Body of pancreas (tissue), 4 donors: ENCODE results near the gene KCNAB1. TPM values are rescaled to one million over a fixed set of nuclear protein-coding genes. Genes with fewer than 3 reads are reported as not detected.
"Not testable (repeated sequence)": the region's sequence is repeated elsewhere in the genome, so short reads cannot be mapped to it uniquely, and the experiment has no call there.

Experiments
- ATAC-seq: fragments of 150-250 bp; one replicate; pipeline ENCODE4 v1.9.1; 2016
- DNase-seq, 4 donors: peaks; one replicate each; pipeline ENCODE4 v3.0.0-alpha.2; 2019
- H3K27ac ChIP-seq, 4 donors: fragments of 200-600 bp; sonication (generic); 1 replicate in 3 of 4; 2 replicates in 1 of 4; pipeline versions ENCODE4 v1.5.1 to v1.6.1; 2016 to 2019; ENCODE audit warnings: mild to moderate bottlenecking in 1 of 4, mixed read lengths in 1 of 4, moderate library complexity in 1 of 4
- H3K27me3 ChIP-seq, 2 donors: fragments of 200-600 bp; sonication (generic); one replicate each; pipeline ENCODE4 v1.6.0; 2016; ENCODE audit warnings: mild to moderate bottlenecking in 1 of 2
- H3K36me3 ChIP-seq, 2 donors: fragments of 200-600 bp; sonication (generic); replicated peaks in 1 of 2; 2 replicates each; pipeline ENCODE4 v1.5.1; 2016; ENCODE audit warnings: low read depth in 2 of 2; ENCODE audit not compliant: insufficient read depth in 1 of 2
- H3K4me1 ChIP-seq: fragments of 200-600 bp; sonication (generic); one replicate; pipeline ENCODE4 v1.6.0; 2016
- H3K4me3 ChIP-seq, 2 donors: fragments of 200-600 bp; sonication (generic); 1 replicate in 1 of 2; 2 replicates in 1 of 2; pipeline ENCODE4 v1.5.1; 2016 to 2019
- H3K9me3 ChIP-seq, 3 donors: fragments of 200-600 bp; sonication (generic); 1 replicate in 2 of 3; 2 replicates in 1 of 3; pipeline ENCODE4 v1.5.1; 2016
- CTCF ChIP-seq, 7 experiments: fragments of 450-650 bp in 4 of 7; fragments of 200-600 bp in 3 of 7; sonication (generic) in 3 of 7; IDR thresholded peaks; one replicate each; pipeline ENCODE4 v1.5.1; 2016 to 2019; ENCODE audit warnings: antibody characterized with exemption in 7 of 7
- POLR2A ChIP-seq, 3 donors: fragments of 450-650 bp; IDR thresholded peaks; one replicate each; pipeline ENCODE4 v1.6.1; 2016; ENCODE audit warnings: antibody characterized with exemption in 3 of 3, mild to moderate bottlenecking in 2 of 3
- WGBS, 2 donors: methylation state at CpG; one replicate each; pipeline ENCODE4 v1.1.5; 2017; 5-methylcytosine and 5-hydroxymethylcytosine counted together
- intact Hi-C: fragments of 100-400 bp; cut with DNase I; formaldehyde crosslinking; loops from one replicate; pipeline ENCODE4 v1.15.1; 2023
- total RNA-seq, 2 donors: library from RNA; depleted of rRNA; stranded (reverse); fragments of >200 nt; gene quantifications; one replicate each; pipeline ENCODE4 v1.1.0, GENCODE V29; 2016

Gene KCNAB1
- total RNA-seq, 2 donors from 2014 or later: 5.2 to 5.3 TPM

- Histone ChIP-seq H3K27me3 (no peaks in the 10 kb centered on the region), H3K27ac (peak within 1 kb of the TSS; percentile 91 to 98 (median 93)), H3K4me1 (peaks cover 51% of the 10 kb centered on the region), H3K9me3 (no peaks in the 10 kb centered on the region), H3K36me3 (no peaks in the 10 kb centered on the region), H3K4me3 (peak within 1 kb of the TSS; percentile 54 to 70)
- intact Hi-C loops: no loop called here
- ATAC-seq (peak; percentile 99), DNase-seq (peak; percentile 99 to 100 (median 99))
- 5 to 9% methylated on average over 23 to 60 of the region's 60 CpGs for WGBS, 2 donors
- TF ChIP-seq POLR2A (IDR thresholded peaks at IDR 0.05): peak; percentile 94 to 99 (median 98)
- peak in 5 of 7 experiments; percentile 19 to 92 (median 82) for TF ChIP-seq CTCF (IDR thresholded peaks at IDR 0.05)
Observed at GRCh38 chr3:156554842-156555687, 434.7 kb downstream of the KCNAB1 start, which contains the start of gene SSR3. Gene SSR3, minus strand, starts transcription at chr3:156555117. Its CDS starts 28 bp downstream, at chr3:156555089.

GRCh38 chr3:156558389-156558788, 438.0 kb downstream of the KCNAB1 start:
- H3K27ac ChIP-seq: peak overlapping the region in 3 of 4 donors; percentile 34 to 59 (median 40)
- no peak overlapping the region for H3K4me3 ChIP-seq
- intact Hi-C loops: no loop called here
- H3K27me3 ChIP-seq: no peaks in the 10 kb centered on the region
- peaks cover 23% of the 10 kb centered on the region for H3K4me1 ChIP-seq
- ATAC-seq: no peak
- no peaks in the 10 kb centered on the region for H3K36me3 ChIP-seq
- DNase-seq: no peak
- no peaks in the 10 kb centered on the region for H3K9me3 ChIP-seq
- TF ChIP-seq CTCF (IDR thresholded peaks at IDR 0.05): no peak
- no peak for TF ChIP-seq POLR2A (IDR thresholded peaks at IDR 0.05)

GRCh38 chr3:156559321-156559720, 438.9 kb downstream of the KCNAB1 start:
- intact Hi-C loops: no loop called here
- Histone ChIP-seq H3K27ac (peak overlapping the region in 3 of 4 donors; percentile 34 to 59 (median 40)), H3K27me3 (no peaks in the 10 kb centered on the region), H3K9me3 (no peaks in the 10 kb centered on the region), H3K36me3 (no peaks in the 10 kb centered on the region), H3K4me1 (peaks cover 23% of the 10 kb centered on the region), H3K4me3 (no peak overlapping the region)
- 3 to 9% methylated on average over 1 of the region's 1 CpG for WGBS, 2 donors
- ATAC-seq (no peak), DNase-seq (no peak)
- TF ChIP-seq CTCF (IDR thresholded peaks at IDR 0.05) (no peak), POLR2A (IDR thresholded peaks at IDR 0.05) (no peak)

GRCh38 chr3:156561533-156561932, 441.2 kb downstream of the KCNAB1 start:
- no peak for TF ChIP-seq CTCF (IDR thresholded peaks at IDR 0.05)
- TF ChIP-seq POLR2A (IDR thresholded peaks at IDR 0.05): no peak
- ATAC-seq: no peak
- peaks cover 23% of the 10 kb centered on the region for H3K4me1 ChIP-seq
- no peaks in the 10 kb centered on the region for H3K9me3 ChIP-seq
- no peak for DNase-seq
- WGBS, 2 donors: 82 to 85% methylated on average over 2 of the region's 2 CpGs
- H3K27me3 ChIP-seq: no peaks in the 10 kb centered on the region
- H3K4me3 ChIP-seq: no peak overlapping the region
- no peaks in the 10 kb centered on the region for H3K36me3 ChIP-seq
- intact Hi-C loops: loop anchor here (10.0 kb wide), 1 partner anchor 93 kb away; no protein-coding TSS in a partner anchor
- H3K27ac ChIP-seq: no peak overlapping the region

GRCh38 chr3:156562486-156562885, 442.1 kb downstream of the KCNAB1 start:
- not testable (repeated sequence) for H3K27me3 ChIP-seq, H3K27ac ChIP-seq, H3K9me3 ChIP-seq, H3K36me3 ChIP-seq, H3K4me3 ChIP-seq, DNase-seq, ATAC-seq
- WGBS, 2 donors: 74 to 75% methylated on average over 8 of the region's 8 CpGs
- intact Hi-C loops: loop anchor here (10.0 kb wide), 1 partner anchor 92 kb away; no protein-coding TSS in a partner anchor
- peaks cover 23% of the 10 kb centered on the region for H3K4me1 ChIP-seq
